ENCODE measurements around the gene IGSF9. TPM values are rescaled to one million over a fixed set of nuclear protein-coding genes. Genes with fewer than 3 reads are reported as not detected.

The IGSF9 gene
- polyA plus RNA-seq, 1 donor from 2014 or later: 11.8 TPM

- Histone ChIP-seq H3K27ac (ENCODE audit: low read length) (no peak overlapping the region), H3K4me2 (ENCODE audit: low read length) (no peak overlapping the region), H3K4me3 (ENCODE audit: low read length) (no peak overlapping the region), H3K27me3 (ENCODE audit: insufficient read depth, low read depth, low read length) (no peaks in the 10 kb centered on the region), H3K9me2 (ENCODE audit: insufficient read depth, low read length) (no peaks in the 10 kb centered on the region), H3K9ac (ENCODE audit: low read length) (no peak overlapping the region), H3K79me2 (replicated peaks; ENCODE audit: insufficient read depth, low read length) (no peaks in the 10 kb centered on the region), H3F3A (ENCODE audit: insufficient read depth, low read length, poor library complexity, severe bottlenecking) (no peaks in the 10 kb centered on the region), H2AFZ (ENCODE audit: low read depth, low read length) (no peak overlapping the region), H4K20me1 (ENCODE audit: insufficient read depth) (no peaks in the 10 kb centered on the region), H3K9me3 (ENCODE audit: low read length) (no peaks in the 10 kb centered on the region), H3K36me3 (ENCODE audit: insufficient read depth, low read length) (no peaks in the 10 kb centered on the region)
- TF ChIP-seq TAF1 (IDR thresholded peaks at IDR 0.05; ENCODE audit: low read depth) (no peak), CTCF (IDR thresholded peaks at IDR 0.05; ENCODE audit: poor library complexity, severe bottlenecking) (no peak), MXI1 (conservative IDR thresholded peaks at IDR 0.05; ENCODE audit: poor library complexity, severe bottlenecking) (no peak), EP300 (conservative IDR thresholded peaks at IDR 0.05; ENCODE audit: poor library complexity, severe bottlenecking) (no peak), POLR2AphosphoS5 (IDR thresholded peaks at IDR 0.05) (no peak), RAD21 (conservative IDR thresholded peaks at IDR 0.05) (no peak), REST (IDR thresholded peaks at IDR 0.05; ENCODE audit: borderline replicate concordance) (no peak), SMC3 (conservative IDR thresholded peaks at IDR 0.05; ENCODE audit: poor library complexity) (no peak), EZH2 (IDR thresholded peaks at IDR 0.05; ENCODE audit: borderline replicate concordance, insufficient read depth, low read length, poor library complexity, severe bottlenecking) (no peak)
Measured at GRCh38 chr1:159884296-159884695, 61.1 kb downstream of the IGSF9 start.

GRCh38 chr1:159883134-159883533 is 62.3 kb downstream of the IGSF9 start:
- TF ChIP-seq RAD21 (conservative IDR thresholded peaks at IDR 0.05) (no peak), TAF1 (IDR thresholded peaks at IDR 0.05; ENCODE audit: low read depth) (no peak), EP300 (conservative IDR thresholded peaks at IDR 0.05; ENCODE audit: poor library complexity, severe bottlenecking) (no peak), SMC3 (conservative IDR thresholded peaks at IDR 0.05; ENCODE audit: poor library complexity) (no peak), EZH2 (IDR thresholded peaks at IDR 0.05; ENCODE audit: borderline replicate concordance, insufficient read depth, low read length, poor library complexity, severe bottlenecking) (no peak), MXI1 (conservative IDR thresholded peaks at IDR 0.05; ENCODE audit: poor library complexity, severe bottlenecking) (no peak), REST (IDR thresholded peaks at IDR 0.05; ENCODE audit: borderline replicate concordance) (no peak), POLR2AphosphoS5 (IDR thresholded peaks at IDR 0.05) (no peak), CTCF (IDR thresholded peaks at IDR 0.05; ENCODE audit: poor library complexity, severe bottlenecking) (no peak)
- Histone ChIP-seq H3K9ac (ENCODE audit: low read length) (no peak overlapping the region), H3K36me3 (ENCODE audit: insufficient read depth, low read length) (no peaks in the 10 kb centered on the region), H3K9me2 (ENCODE audit: insufficient read depth, low read length) (no peaks in the 10 kb centered on the region), H4K20me1 (ENCODE audit: insufficient read depth) (no peaks in the 10 kb centered on the region), H3K27ac (ENCODE audit: low read length) (no peak overlapping the region), H3K9me3 (ENCODE audit: low read length) (no peaks in the 10 kb centered on the region), H3K27me3 (ENCODE audit: insufficient read depth, low read depth, low read length) (no peaks in the 10 kb centered on the region), H3K4me2 (ENCODE audit: low read length) (no peak overlapping the region), H3K79me2 (replicated peaks; ENCODE audit: insufficient read depth, low read length) (no peaks in the 10 kb centered on the region), H2AFZ (ENCODE audit: low read depth, low read length) (no peak overlapping the region), H3F3A (ENCODE audit: insufficient read depth, low read length, poor library complexity, severe bottlenecking) (no peaks in the 10 kb centered on the region), H3K4me3 (ENCODE audit: low read length) (no peak overlapping the region)

All from neural cell (in vitro differentiated cells).